EL (cell line): ENCODE results near the gene RBP5.

Experiments used
- DNase-seq: peaks from one replicate; pipeline ENCODE4 v3.0.0-alpha.2; 2016

RBP5 gene, protein sequence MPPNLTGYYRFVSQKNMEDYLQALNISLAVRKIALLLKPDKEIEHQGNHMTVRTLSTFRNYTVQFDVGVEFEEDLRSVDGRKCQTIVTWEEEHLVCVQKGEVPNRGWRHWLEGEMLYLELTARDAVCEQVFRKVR

DNA sequence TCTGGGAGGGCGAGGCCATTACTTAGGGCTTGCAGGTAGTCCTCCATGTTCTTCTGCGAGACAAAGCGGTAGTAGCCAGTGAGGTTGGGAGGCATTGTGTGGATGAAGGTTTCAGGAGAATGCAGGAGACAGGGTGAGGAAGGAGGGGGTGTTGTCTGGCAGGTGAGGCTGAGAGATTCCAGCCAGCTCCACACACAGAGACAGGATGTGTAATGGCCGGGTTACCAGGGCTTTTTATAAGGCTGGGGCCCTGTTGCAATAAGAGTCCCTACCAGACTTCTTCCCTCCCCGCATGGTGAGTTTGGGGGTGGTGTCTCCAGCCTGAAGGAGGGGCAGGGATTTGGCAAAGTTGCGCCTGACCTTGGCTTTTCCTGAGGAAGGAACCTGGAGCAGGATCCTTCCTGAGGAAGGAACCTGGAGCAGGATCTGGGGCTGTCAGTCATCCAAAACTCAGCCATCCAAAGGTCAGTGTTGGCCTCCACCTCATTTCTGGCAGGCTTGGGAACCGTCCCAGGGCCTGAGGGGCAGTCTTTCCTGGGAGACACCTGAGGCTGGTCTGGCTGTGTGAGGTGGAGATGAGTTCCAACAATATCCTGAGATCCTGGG lies at the start of gene RBP5:
TSS of gene RBP5 (minus strand) at position 209 of the 606 bp plus-strand sequence. CDS start at position 95, 114 bp downstream.
- no peak for DNase-seq

DNA sequence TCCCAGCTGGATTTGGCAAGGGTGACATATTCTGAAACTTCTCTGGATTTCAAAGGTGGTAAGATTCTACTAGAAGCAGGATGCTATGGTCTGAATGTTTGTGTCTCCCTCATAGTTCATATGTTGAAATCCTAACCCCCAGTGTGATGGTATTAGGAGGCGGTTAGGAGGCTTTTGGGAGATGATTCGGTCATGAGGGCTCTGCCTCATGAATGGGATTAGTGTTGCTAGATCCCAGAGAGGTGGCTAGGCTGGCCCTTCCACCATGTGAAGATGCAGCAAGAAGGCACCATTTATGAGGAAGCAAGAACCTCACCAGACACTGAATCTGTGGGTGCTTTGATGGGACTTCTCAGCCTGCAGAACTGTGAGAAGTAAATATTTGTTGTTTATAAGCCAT lies 49.8 kb upstream of the RBP5 start:
- DNase-seq = no peak

DNA sequence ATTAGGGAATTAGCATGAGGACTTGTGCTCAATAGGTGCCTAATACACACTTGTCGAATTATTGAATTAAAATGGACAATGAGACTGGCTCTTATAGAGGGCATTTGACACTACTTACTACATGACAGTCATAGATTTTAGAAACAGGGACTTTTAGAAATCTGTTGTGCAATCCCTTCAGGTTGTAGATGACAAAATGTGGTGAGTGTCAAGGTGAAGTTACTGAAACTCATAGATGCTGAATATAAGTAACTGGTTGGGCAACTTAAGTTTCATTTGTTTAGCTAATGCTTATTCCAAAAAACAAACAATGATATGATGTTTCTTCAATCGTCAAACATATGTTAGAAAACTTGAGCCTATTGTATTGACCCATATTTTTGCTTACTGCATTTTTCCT lies 47.9 kb upstream of the RBP5 start:
- no peak for DNase-seq

DNA sequence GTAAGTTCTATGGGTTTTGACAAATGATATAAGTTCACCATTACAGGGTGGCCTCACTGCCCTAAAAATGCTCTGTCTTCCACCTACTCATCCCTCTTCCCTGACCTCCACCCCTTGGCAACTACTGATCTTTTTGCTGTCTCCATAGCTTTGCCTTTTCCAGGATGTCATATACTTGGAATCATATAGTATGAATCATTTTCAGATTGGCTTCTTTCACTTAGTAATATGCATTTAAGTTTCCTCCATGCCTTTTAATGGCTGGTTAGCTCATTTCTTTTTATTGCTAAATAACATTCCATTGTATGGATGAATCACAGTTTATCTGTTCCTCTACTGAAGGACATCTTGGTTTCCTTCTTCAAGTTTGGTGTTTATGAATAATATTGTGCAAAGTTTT lies 46.8 kb upstream of the RBP5 start:
- peak; percentile 70 for DNase-seq

DNA sequence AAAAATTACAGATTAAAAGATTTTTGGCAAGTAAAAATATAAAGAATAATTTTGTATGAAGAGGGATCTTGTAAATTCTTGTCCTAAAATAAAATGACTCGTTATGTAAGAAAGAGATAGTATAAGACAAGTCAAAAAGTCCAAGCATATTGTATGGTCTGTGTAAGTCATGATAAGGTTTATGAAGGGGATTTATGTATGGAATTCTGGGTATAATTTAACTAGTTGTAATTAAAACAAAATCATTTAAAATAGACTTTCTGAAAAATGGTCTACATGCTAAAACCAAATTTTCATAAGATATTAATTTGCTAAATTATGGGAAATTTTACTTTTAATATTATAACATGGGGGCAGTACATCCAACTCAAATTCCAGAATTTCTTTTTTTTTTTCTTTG lies 43.2 kb upstream of the RBP5 start:
- DNase-seq = no peak

DNA sequence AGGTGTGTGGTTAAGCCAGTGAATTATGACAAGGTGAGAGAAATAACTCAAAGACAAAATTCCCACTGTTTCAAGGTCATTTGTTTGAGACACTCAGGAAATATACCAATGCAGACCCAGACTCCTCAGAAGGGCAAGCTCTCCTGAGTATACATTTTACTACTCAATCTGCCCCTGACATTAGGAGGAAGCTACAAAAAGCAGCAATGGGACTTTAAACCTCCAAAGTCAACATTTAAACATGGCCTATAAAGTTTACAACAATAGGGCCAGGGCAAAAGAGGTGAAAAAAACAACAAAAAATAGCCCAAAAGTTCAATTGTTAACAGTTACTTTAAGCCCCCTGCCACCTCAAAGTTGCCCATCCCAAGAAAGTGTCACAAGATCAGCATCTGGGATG lies 41.3 kb upstream of the RBP5 start:
- no peak for DNase-seq

DNA sequence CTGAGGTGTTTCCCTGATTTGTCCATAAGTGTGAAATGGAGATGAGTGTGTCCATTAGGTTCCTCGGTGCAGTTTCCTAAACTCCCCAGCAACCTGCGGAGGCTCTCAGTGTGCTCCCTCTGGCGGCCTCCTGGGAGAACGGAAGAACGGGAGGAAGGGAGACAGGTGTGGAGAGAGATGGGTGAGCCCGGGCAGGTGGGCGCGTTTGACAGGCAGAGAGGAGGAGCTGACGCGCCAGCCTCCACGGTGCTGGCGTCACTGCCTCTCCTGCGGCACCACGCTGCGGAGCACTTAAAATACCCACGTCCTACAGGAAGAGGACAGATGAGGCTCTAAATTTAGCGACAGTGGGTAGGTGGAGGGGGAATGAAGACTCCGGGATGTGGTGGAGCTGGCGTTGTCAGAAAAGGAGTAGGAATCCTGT lies 34.0 kb upstream of the RBP5 start:
- DNase-seq = peak; percentile 21

DNA sequence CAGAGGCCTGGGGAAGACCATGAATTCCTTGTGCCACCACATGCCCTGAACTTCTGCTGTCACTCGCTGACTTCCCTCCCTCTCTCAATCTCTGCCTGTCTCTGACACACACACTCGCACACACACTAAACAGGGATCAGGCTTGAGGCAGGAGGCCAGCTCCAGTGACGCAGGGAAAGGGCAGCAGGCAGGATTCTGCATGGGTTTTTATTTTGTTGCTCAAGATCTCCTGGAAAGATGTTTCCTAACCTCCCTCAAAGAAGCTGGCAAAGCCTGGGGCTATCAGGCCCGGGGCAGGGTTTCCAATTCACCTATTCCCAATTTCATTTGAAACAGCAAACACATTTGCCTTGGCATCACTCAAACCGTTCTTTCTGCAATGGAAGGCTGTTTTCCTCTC lies 33.1 kb upstream of the RBP5 start:
- DNase-seq = no peak

DNA sequence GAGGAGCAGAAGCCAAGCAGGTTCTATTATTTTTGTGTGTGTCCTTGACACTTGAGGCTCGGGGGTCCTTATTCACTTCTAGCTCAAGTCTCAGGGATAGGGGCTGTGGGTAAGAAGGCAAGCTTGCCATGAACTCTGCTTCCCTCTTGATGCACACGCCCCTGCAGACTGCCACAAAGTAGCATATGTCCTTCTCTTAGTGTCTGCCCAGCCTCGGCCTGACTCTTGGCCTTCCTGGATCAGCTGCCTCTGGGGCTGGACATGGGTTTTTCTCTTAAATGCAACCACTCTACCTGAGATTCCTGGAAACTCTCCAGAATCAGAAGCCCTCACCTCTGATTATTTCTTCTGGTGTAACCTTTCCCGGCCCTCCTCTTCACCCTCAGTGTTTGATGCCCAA lies 32.6 kb upstream of the RBP5 start:
- no peak for DNase-seq

DNA sequence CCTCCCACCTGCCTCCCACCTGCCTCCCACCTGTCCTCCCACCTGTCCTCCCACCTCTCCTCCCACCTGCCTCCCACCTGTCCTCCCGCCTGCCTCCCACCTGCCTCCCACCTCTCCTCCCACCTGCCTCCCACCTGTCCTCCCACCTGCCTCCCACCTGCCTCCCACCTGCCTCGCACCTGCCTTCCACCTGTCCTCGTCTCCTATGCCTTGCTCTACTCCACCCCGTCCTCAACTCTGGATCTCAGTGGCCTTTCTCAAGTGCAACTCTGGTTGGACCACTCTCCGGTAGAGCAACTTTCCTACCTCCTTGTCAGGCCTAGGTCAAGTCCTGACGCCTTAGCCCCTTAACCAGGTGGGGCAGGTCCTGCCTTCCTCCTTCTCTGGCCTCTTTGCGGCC lies 31.5 kb upstream of the RBP5 start:
- no peak for DNase-seq

DNA sequence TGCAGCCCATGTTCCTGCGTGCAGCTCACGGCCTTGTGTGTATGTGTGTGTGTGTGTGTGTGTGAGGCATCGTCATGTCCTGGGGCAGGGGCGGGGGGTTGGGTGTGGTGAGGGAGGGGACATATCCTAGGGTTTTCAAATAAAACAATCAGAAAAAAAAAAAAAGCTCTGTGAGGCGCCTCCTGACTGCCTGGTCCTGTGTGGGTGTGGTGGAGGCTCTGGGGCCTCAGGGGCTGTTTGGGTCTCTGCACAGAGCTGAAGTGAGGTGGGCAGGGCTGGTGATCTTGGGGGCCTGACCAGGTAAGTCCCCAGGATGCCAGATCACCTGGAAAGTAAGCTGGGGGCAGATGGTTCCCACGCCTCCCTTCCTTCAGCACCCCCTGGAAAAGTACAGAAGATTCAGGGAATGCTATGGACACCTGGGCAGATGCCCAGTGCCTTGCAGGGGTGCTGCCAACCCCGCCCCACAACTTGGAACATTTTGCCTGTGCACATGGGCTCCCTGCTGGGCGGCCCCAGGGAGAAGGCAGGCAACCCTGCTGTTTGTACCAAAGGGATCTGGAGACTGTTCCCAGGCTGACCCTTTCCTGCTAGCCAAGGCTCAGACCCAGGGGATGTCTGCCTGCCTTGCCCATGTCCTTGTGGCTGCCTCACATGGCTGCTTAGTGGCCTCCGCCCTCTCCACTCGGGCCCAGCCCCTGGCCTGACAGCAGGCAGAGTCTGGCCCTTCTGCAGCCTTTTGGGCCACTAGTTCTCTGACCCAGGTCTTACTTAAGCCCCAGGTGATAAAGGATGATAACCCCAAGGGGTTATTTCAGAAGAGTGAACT lies 30.3 kb upstream of the RBP5 start:
- DNase-seq = no peak

DNA sequence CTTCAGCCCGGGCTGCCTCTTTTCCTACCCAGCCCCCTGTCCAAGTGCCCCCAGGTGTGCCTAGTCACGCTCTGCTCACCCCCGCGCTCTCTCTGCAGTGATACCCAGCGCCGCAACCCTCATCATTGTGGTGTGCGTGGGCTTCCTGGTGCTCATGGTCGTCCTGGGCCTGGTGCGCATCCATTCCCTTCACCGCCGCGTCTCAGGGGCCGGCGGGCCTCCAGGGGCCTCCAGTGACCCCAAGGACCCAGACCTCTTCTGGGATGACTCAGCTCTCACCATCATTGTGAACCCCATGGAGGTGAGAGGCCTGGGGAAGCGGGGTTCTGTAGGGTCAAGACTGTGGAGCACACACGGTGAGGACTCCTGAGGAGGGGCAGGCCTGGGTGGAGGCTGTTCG lies 28.7 kb upstream of the RBP5 start:
- no peak for DNase-seq

DNA sequence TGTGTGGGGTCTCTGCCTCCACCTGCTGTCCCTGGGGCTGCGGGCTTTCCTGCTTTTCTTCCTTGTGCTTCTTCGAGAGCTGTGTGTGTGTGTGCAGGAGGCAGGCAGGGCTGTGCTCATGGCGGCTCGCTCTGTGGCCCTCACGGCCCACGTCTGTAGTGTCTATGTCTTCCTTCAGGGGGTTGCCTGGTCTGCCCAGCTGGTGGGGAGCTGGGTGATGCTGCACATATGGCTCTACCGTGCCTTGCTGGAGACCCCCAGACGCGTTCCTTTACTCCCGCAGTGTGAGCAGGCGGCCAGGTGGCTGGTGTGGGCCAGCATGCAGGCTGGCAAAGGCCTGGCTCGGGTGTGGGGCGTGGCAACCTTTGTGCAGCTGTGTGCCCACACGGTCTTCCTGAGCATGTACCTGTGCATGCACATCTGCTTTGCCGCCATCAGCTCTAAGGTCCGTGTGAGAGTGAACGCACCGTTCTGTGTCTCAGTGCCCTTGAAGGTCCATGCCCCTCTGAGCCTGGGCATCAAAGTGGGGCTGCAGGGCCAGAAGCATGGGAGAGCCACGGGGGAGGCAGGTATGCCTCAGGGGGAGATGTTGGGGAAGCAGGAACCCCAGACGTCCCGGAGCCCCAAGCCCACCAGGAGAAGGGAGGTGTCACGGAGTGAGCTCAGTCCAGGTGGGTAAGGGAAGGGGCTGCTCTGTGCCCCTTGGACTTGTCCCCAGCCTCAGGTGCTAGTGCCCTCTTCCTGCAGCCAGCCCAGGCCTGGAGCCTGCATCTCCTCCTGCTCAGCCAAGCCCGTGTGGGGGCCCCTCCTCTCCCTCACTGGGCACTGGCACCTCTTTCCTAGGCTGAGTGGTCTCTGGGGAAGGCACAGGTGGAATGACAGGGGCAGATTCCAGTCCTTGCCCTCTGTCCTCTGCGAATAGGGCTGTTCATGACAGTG lies 27.8 kb upstream of the RBP5 start:
- DNase-seq = no peak

DNA sequence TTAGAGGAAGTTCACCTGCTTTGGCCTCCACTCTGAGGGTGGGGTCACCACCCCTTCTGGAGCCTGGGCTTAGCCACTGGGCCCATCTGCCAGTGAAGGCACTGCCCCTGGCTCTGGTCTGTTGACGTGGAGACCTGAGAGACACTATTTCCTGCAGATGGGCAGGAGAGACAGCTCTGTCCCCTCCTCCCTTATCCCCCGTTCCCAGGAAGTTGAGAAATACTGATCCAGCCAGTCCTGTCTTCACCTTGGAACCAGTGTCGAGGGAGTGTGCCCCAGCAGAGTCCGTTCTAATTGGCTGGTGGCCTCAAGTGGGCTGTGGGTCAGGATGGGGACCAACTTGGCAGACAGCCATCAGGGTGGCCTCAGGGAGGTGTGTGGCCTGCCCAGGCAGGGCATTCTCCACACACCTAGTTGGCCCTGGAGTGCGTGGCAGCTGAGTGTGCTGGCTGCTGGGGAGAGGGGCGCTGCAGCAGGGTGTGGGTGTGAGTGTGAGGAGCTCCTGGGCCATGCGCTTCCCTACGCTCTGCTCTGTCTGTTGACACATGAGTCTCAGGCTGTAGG lies 26.9 kb upstream of the RBP5 start:
- no peak for DNase-seq

DNA sequence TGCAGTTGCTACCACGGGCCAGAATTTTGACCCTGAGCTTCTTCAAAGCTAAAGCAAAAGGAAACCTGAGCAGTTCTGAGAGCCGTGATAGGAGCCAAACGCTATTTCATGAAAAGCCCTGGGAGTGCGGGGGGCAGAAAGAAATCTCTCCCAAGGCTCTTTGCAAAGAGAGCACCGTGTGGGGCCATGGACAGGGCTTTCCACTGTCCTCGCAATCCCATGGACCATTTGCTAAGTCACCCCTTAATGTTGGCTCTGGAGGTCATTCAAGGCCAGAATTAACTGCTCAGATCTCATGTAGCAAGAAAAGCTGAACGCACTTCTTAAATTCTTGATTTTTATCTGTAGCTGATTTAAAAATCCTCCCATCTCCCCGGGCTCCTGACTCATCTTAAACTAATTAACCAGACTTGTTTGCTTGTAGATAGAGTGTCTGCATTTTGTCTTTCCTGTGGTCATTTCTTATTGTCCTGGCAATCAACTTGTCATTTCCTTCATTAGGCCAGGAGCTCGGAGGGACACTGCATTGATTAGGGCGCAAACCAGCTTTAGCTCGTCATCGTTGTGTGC lies 26.3 kb upstream of the RBP5 start:
- no peak for DNase-seq

DNA sequence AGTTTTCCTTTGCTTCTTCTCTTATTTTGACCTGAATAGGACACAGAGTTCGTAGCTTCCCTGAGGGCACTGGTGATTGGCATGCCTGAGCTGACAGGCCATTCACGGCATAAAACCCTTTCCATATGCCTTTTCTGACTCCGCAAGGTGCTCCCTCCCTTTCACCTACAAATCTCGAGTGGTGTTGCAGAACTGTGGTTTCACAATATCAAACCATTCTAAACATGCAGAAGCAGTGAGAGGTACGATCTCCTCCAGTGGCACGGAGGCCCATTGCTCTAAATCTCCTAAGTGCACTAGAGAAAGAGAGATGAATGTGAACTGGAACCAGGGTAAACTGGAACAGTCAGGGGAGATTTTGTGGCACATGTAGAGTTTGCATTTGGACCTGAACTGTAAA lies 25.4 kb upstream of the RBP5 start:
- no peak for DNase-seq

DNA sequence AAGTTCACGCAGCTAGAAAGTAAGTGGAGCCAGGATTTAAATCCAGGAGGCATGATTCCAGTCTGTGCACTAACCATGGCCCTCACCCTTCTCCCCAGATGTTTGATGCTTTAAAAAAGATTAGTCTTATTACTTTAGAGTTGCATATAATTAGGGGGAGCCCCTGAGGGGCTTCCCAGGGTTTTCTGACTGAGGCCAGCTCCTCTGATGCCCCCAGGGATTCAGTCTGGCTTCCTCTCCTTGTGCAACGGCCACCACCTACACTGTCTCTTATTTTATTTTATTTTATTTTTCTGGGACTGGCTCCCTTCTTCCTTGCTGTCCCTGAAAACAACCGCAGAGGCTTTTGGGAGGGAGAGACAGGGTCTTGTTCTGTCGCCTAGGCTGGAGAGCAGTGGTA lies 24.1 kb upstream of the RBP5 start:
- DNase-seq = no peak

DNA sequence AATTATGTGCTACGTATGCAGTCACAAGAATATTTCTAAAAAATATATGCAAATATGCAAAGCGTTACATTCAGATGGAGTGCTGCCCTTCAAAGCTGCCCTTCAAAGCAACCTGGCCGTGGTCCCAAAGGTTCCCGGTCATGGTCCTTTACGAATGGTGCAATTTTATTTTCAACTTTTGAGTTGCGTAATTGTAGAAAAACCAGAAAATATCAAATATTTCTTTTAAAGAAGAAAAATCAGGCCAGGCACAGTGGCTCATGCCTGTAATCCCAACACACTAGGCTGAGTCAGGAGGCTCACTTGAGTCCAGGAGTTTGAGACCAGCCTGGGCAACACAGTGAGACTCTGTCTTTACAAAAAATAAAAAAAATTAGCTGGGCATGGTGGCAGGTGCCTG lies 22.8 kb upstream of the RBP5 start:
- DNase-seq = no peak

DNA sequence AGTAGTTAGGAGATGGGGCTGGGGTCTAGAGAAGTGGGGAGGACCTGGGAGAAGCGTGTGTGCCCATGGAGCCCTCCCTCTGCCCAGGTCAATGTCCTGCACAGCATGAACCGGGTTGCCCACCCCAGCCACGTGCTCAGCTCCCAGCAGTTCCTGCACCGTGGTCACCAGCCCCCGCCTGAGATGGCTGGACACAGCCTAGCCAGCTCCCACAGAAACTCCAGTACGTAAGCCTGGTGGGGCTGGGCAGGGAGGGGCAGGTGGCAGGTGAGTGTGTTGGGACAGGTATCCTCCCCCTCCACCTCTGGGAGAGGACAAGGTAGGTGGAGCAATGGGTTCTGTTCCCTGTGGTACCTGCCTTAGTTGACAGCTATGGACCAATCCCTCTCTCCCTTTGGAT lies 22.2 kb upstream of the RBP5 start:
- DNase-seq = no peak

DNA sequence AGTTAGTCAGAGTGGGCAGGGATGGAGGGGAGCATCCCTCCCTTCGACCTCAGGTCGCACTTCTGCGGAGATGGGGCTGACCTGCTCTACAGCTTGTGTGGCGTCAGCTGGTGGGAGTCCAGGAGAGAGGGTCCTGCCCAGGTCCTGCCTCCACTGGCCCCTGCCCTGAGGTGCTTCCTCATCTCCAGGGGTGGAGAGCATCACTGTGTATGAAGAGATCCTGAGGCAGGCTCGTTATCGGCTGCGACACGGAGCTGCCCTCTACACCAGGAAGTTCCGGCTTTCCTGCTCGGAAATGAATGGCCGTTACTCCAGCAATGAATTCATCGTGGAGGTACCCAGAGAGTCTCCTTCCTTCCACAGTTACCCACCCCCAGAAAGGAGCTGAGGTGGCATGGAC lies 21.7 kb upstream of the RBP5 start:
- no peak for DNase-seq

DNA sequence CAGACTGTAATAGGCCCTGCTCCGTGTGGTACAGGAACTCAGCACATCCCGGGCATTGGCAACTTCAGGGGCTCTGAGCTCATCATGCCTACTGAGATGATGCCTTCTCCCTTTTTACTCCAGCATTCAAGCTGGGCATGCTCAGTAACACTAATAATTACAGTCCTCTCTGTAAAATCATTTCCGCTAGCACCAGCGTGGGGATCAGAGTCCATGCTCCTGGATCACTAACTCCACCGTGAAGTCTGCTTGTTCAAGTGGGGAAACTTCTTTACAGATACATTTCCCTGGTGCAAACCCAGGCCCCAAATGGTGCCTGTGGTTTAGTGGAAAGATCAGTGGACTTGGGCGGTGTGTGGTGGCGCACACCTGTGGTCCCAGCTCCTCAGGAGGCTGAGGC lies 18.2 kb upstream of the RBP5 start:
- DNase-seq = no peak

DNA sequence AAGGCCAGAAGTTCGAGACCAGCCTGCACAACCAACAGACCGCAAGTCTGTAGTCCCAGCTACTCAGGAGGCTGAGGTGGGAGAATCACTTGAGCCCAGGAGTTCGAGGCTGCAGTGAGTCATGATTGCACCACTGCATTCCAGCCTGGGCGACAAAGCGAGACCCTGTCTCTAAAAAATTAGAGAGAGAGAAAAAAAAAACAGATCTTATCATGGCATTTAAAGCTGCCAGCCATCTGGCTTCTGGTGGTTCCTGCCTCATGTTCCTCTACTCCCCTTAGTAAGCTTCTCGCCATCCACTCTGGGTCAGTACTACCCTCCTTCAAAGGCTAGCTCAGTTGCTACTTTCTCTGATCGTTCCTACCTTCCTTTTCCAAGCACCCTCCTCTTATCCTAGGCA lies 17.5 kb upstream of the RBP5 start:
- DNase-seq = peak; percentile 31

DNA sequence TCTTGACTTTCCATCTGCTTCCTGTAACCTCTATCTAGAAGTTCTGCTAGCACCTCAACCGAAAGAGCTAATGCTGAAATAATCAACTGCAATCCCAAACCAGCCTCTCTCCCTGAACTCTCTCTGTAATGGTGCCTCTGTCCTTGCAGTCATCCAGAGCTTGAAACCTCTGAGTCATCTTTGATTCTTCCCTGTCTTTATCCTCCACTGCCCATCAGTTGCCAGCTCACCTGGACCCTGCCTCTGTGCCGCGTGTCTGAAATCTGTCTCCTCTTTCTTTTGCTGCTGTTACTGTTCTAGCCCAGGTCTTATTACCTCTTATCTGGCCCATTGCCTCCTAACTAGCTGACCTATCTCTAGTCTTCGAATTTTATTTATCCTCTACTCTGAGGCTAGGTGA lies 17.0 kb upstream of the RBP5 start:
- no peak for DNase-seq
